Umbilical cord (tissue), 2 donors: ENCODE results near the gene GNB5. TPM values are rescaled to one million over a fixed set of nuclear protein-coding genes. Genes with fewer than 3 reads are reported as not detected.

ENCODE experiments used
- DNase-seq: peaks from one replicate; pipeline ENCODE4 v3.0.0-alpha.2; 2015; ENCODE audit warnings: low spot score
- total RNA-seq: library from RNA; depleted of rRNA; stranded (reverse); fragments of >200 nt; gene quantifications from one replicate; pipeline ENCODE4 v1.2.3, GENCODE V29; 2014; ENCODE audit warnings: low replicate concordance; ENCODE audit not compliant: insufficient read depth

Gene GNB5
- total RNA-seq, 1 donor from 2014 or later: 20.9 TPM

DNA sequence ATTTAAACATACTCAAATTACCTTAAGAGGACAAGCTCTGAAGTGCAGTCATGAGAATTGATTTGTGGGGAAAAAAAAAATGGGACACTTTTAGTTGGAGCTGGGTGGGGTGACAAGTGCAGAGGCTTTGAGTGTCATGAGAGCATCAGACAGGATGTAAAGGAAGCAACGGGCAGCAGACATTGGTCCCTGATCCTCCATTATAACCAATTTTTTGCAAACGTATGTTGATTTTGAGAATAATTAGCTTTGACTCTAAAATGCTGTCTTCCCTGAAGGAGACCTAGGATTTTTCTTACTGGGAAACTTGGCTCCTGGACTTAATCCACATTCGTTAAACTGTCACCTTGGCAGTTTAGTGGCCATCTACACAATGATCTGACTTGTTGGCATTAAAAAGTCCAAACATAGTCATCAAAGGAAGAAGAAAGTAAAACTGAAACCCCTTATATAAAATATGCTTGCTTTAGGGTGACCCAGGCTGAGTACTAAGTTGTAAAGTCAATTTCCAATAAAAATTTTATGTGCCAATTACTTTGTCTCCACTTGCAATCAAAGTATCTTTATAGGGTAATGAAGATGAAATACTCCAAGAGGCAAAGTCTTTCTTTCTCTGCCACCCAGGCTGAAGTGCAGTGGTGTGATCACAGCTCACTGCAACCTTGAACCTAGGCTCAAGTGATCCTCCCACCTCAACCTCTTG lies 124.2 kb downstream of the GNB5 start:
- no peak for DNase-seq

Other genes with a start within 250 kb of the GNB5 start
- gene LEO1, start 219.6 kb downstream of the GNB5 start, total RNA-seq: 17.8 TPM
- 46.7 TPM for gene MAPK6, start 172.2 kb downstream of the GNB5 start, total RNA-seq
- gene BCL2L10, start 78.6 kb downstream of the GNB5 start, total RNA-seq: not detected
- 2.2 TPM for gene MYO5C, start 104.4 kb upstream of the GNB5 start, total RNA-seq